C1 segment of cervical spinal cord (tissue), 14 donors: ENCODE data around the gene C2orf66.
A peak's percentile ranks its signal among the peaks of the same experiment; 100 is the strongest.

Source experiments
- DNase-seq, 14 donors: peaks; one replicate each; lab custom pipeline; 2025; lab: John Stamatoyannopoulos, UW

Gene C2orf66

GRCh38 chr2:196809260-196809659 lies at the start of gene C2orf66:
TSS of gene C2orf66 (minus strand) at chr2:196809355. CDS start at chr2:196809336, 19 bp downstream.
- no peak for DNase-seq

GRCh38 chr2:196854629-196855028 lies 45.5 kb upstream of the C2orf66 start:
- no peak for DNase-seq

GRCh38 chr2:196853301-196854087 lies 44.3 kb upstream of the C2orf66 start:
- no peak for DNase-seq

- DNase-seq = no peak
Measured at GRCh38 chr2:196851088-196851487, 41.9 kb upstream of the C2orf66 start.

GRCh38 chr2:196849895-196850294 lies 40.7 kb upstream of the C2orf66 start:
- peak in 1 of 14 donors; percentile 4 for DNase-seq

GRCh38 chr2:196846295-196846694 lies 37.1 kb upstream of the C2orf66 start:
- no peak for DNase-seq

- no peak for DNase-seq
Measured at GRCh38 chr2:196845371-196845770, 36.2 kb upstream of the C2orf66 start.

GRCh38 chr2:196840171-196840570 lies 31.0 kb upstream of the C2orf66 start:
- no peak for DNase-seq

- no peak for DNase-seq
Measured at GRCh38 chr2:196839574-196839973, 30.4 kb upstream of the C2orf66 start.

GRCh38 chr2:196836440-196836839 lies 27.3 kb upstream of the C2orf66 start:
- no peak for DNase-seq

GRCh38 chr2:196830701-196831100 lies 21.5 kb upstream of the C2orf66 start:
- DNase-seq = no peak

GRCh38 chr2:196827356-196827755 lies 18.2 kb upstream of the C2orf66 start:
- no peak for DNase-seq

GRCh38 chr2:196823750-196824522 lies 14.8 kb upstream of the C2orf66 start:
- DNase-seq = no peak

GRCh38 chr2:196821195-196821594 lies 12.0 kb upstream of the C2orf66 start:
- DNase-seq = no peak

GRCh38 chr2:196808083-196808665 lies 981 bp downstream of the C2orf66 start:
- DNase-seq = no peak

- no peak for DNase-seq
Measured at GRCh38 chr2:196804381-196804780, 4.8 kb downstream of the C2orf66 start.

- no peak for DNase-seq
Measured at GRCh38 chr2:196802401-196802800, 6.8 kb downstream of the C2orf66 start.

- DNase-seq = no peak
Measured at GRCh38 chr2:196801674-196802261, 7.4 kb downstream of the C2orf66 start.

- no peak for DNase-seq
Measured at GRCh38 chr2:196798980-196799379, 10.2 kb downstream of the C2orf66 start.

GRCh38 chr2:196792865-196793264 lies 16.3 kb downstream of the C2orf66 start:
- DNase-seq = no peak

GRCh38 chr2:196783431-196784094 lies 25.6 kb downstream of the C2orf66 start:
- no peak for DNase-seq

- DNase-seq = no peak
Measured at GRCh38 chr2:196767101-196767500, 42.1 kb downstream of the C2orf66 start.
